HG03558 (cell line): Measurements from ENCODE around the gene TMEM94.
"Not testable (repeated sequence)": the region's sequence is repeated elsewhere in the genome, so short reads cannot be mapped to it uniquely, and the experiment has no call there.

Experiments
- ATAC-seq: cut with Tn5 transposase; IDR thresholded peaks from one replicate; pipeline ENCODE4 v1.9.1; 2021; ENCODE audit warnings: moderate number of reproducible peaks; ENCODE audit not compliant: unreplicated experiment; ENCODE audit errors: extremely low read depth

Gene TMEM94

DNA sequence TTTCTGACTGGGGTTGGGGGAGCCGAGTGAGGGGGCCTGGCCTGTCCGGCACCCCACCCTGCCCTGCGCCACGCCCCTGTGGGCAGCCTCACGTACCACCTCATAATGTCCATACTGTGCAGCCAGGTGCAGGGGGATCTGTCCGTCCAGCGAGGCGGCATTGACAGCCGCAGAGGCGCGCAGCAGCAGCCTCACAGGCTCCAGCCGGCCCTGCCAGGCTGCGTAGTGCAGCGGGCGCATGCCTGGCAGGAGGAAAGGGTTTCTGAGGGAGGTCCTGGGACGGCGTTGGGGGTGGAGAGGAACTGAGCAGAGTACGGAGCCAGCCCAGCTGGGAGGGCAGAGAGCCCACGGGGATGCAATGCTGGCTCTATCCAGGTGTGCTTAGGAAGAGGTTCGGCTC lies 50.5 kb downstream of the TMEM94 start:
- ATAC-seq: no peak

DNA sequence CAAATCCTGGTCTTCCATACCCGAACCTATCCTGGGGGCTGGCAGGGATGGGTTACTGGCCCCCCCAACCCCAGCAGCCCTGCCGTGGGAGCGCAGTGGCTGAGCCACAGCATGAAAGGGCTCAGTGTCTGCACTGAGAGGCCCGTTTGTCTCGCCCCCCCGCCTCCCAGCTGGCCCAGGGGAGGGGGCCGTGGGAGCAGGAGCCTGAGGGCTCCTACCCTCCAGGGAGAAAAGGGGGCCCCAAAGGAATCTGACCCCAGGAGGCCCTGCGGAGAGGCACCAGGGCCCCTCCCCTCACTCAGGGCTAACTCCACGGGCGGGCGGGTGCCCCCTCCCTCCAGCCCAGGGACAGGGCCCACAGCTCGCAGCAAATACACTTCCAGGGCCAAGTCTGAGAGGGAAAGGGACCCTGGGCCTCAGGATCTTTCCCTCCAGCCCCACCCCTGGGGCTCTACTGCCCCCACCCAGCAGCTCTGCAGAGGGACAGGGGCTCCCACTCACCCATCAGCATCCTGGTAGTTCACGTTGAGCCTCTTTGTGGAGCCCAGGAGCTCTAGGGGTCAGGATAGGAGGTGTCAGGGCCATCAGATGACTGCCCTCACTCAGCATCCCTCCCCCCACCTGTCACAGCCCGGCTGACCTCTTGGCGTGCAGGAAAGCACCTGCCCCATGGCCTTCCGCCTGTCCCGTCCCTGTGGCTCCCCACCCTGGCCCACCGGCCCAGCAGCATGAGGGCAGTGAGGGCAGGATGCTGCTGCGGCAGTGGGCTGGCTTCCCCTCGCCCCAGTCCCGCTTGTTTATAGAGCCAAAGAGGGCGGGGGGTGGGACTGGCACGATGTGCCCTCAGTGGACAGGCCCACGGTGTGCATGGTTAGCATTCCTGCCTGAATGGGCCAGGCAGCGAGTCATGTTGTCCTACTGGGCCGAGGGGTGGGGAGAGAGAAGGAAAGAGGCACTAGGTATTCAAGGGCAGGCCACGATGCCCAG lies 51.6 kb downstream of the TMEM94 start:
- no peak for ATAC-seq

DNA sequence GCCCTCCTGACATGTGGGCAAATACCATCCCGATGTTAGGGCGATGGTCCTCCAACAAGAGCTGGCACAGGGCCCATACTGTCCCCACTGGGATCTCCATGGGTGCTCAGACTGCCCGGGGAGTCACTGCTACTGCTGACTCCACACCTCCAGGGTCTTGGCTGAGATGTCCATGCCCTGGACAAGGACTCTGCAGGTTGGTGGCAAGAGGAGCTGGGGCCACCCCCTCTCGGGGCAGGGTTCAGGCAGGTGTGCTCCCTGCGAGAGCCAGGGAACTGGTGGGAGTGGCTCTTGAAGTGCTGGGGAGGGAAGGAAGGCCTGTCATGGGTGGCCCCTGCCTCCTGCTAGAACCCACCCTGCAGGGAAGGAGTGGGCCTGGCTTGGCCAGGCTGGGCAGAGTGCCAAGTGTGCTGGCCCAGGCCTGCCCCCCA lies 52.5 kb downstream of the TMEM94 start:
- no peak for ATAC-seq

DNA sequence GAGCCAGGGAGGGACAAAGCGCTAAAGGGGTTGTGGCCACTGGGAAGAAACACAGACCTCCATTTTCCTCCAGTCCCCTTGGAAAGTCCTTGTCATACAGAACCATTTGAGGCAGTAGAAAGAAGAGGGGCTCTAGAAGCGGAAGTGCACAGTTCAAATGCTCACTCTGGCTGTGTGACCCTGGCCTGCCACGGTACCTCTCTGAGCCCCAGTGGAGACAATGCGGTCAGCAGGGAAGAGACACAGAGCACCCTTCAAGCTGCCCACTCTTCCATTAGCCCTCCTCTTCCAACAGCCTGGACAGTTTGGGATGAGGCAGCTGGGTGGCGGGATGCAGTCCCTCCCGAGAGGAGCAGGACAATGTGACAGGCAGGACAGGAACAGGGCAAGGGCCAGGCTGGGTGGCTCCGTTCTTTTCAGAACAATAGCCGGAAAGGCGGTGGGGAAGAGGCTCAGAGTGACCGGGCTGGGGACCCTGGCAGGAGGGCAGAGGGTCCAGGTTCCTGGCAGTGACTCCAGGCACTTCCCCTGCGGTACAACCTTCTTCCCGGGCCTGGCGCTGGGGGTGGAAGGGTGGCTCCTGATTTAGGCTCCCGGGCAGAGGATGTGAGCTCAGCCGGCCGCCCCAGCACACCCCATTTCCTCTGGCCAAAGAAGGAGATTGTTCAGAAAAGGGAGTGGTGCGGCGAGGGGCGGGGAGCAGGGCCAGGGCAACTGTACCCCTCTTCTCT lies 53.3 kb downstream of the TMEM94 start:
- ATAC-seq: no peak

DNA sequence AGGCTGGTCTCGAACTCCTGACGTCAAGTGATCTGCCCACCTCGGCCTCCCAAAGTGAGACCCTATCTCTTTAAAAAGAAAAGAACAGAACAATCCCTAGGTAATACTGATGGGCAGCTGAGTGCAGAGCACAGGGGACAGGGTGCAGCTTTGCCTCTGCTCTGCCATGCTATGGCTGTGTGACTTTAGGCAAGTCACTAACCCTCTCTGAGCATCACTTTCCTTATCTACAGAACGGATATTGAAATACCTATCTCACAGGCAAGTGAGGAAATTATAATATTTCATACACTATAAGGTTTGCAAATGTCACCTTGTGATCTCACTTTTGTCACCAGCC lies 54.8 kb downstream of the TMEM94 start:
- ATAC-seq: no peak

DNA sequence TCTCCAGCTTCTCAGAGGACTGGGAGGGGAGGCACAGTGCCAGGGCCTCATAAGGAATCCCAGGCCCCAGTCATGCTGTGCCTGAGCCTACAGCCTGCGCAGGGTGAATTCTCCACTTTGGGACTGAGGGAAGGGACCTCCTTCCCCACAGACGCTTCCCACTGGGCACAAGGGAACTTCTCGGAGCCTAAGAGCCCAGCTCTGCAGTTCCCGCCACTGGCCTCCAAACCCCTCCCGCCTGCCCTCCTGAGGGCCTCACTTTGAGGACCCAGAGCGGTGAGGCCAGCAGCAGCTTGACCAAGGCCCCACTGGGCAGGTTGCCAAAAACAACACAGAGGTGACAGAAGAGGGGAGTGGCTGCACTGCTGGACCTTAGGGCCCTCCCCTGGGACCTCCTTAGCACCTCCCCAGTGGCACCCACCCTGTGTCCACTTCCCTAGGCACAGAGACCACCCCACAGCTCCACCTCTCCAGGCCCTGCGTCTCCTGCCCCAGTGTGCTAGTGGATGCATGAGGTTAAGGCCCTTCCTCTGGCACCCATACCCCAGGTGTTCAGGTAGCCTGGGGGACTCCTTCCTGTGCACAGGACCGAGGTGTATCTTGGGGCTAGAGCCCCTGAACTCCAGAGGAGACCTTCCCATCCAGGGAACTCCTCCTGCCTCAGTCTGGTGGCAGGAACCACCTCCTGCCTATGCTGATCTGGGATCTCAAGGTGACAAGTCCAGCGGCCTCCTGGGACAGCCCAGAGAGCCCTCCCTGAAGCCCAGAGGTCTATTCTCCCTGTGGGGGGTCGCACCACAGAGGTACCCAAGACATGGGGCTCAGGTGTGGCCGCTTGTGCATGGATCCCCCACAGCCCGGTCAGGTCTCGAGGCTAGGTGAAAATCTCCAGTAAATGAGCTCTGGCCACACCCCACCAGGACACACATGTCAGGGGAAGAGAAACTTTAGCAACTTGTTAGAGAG lies 55.5 kb downstream of the TMEM94 start:
- no peak for ATAC-seq

DNA sequence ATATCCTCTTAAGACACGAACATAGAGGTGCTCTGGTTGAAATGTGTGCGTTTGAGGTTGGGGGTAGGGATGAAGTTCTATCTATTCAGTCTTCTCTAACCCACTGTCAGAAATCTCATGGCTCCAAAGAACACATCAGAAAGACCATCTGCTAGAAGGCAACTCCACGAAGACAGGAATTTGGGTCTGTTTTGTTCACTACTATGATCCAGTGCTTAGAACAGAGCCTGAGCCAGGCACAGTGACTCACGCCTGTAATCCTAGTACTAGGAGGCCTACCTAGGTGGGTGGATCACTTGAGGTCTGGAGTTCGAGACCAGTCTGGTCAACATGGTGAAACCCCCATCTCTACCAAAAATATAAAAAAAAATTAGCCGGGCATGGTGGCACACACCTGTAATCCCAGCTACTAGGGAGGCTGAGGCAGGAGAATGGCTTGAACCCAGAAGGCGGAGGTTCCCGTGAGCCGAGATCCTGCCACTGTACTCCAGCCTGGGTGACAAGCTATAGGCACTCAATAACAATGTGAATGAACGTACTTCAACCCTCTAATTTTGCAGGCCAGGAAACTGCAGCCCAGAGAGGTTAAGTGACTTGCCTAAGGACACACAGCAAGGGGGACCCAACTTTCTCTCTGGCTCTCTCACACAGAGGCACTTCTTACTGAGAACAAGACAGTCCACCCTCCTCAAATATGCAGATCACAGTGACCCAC lies 56.6 kb downstream of the TMEM94 start:
- ATAC-seq: no peak

DNA sequence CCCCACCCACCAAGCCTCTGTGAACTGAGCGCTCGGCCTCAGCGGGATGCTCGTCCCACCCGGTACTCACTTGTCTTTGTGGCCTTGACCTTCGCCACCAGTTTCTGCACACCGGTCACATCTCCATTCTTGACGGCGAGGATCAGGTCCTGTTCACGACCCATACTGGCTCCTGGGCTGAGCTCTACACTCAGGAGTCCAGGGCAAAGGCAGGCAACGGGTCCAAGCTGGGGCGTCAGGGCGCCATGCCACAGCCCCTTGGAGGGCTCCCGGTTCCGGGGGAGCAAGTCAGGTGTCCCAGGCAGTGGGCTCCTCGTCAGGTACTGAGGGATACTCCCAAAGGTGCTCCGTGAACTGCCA lies 57.2 kb downstream of the TMEM94 start:
- no peak for ATAC-seq

DNA sequence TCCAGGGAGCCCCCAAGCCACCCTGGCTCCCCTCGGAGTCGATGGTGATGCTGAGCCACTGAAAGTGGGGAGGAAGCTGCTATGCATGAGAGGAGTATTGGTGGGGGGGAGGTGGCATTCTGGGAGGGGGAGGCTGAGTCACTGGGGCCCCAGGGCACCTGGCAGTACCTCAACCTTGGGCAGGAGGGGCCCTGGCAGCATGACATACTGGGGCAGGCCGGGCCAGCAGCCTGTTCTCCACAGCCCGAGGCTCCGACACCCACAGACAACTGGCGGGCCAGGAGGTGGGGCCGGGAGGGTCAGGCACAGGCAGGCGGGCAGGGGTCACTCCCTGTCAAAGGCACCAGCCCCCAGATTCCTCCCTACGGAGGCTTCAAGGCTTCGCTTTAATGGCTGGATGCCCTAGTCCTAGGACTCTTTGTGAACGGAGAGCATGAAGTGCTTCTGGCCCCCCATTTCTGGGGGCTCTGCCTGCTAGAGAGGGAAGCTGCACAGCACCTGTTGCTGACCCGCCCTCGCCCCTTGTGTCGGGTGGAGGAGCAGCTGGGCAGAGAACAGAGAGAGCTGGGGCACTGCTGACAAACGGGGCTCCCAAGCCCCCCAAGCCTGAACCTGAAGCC lies 58.0 kb downstream of the TMEM94 start:
- ATAC-seq: no peak

DNA sequence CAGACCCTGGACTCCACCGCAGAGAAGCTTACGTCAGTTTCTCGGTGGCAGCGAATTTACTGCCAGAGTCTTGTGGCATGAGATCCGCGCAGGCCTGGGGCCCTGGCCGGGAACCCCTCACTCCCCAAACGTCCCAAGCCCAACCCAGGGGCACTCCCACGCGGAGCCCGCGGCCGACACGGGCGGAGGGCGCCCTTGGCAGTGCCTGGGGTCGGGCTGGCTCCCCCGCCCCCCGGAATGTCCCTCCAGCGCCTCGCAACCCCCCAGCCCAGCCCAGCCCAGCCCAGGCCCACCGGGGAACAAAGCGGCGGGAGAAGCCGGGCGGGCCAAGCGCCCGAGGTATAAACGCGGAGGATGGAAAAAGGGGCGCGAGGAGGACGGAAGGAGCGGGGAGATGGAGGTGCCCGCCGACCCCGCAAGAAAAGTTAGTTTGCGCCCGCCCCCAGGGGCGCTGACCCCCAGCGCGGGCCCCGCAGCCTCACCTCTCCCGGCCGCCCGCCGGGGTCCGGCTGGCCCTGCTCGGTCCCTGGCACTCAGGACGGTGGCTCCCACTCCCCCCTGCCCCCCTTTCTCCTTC lies 58.6 kb downstream of the TMEM94 start:
- ATAC-seq: no peak

DNA sequence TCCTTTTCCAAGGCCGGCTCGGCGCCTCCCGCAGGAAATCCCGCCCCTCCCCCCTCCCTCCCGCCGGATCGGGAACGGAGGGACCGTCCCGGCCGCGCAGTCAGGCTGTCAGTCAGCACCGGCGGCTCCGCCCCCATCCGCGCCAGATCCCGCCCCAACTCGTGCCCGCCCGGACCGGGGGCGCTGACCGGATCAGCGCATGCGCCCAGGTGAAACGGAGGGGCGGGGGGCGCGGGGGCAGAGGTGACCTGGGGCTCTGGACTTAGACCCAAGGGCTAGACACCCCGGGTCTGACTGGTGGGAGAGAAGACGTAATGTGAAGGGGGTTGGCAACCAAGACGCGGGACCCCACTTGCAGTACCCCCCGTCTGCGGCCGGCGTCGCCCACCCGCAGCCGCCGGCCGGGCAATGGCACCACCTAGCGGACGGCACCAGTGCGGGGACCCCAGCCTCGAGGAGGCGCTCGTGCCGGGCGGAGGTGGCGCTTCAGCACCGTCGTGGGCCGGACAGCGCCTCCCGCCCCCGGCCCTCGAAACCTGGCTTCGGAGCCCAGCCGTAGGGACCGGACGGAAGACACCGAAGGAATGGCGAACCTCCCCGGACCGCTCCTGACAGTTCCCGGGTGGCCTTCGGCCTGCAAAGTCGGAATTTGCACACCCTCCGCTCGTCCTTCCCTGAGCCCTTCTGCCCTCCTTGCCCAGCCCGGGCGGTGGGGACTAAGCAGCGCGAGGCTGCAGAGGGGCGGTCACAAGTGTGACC lies 59.2 kb downstream of the TMEM94 start, which contains the start of gene CASKIN2:
Gene CASKIN2 (minus strand): TSS at position 42 of the 759 bp plus-strand sequence. CDS start 1,733 bp downstream, outside the sequence.
- no peak for ATAC-seq

DNA sequence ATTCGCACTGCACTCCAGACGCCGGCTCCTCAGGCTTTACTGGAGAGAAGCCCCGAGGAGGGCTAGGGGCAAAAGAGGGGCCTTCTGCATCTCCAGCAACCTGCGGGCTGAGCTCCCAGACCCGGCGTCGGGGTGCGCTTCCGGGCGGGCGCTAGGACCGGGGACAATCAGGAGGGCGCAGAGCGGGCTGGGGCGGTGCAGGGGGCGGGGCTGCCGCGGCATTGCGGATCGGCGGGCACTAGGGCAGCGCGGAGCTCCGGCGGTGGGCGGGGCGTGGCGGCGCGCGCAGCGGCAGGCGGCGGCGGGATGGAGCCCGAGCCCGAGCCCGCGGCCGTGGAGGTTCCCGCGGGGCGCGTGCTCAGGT lies 59.8 kb downstream of the TMEM94 start, which contains the start of gene TSEN54:
Gene TSEN54 (plus strand): TSS at position 274 of the 364 bp plus-strand sequence. CDS start 33 bp downstream, at position 307.
- ATAC-seq: no peak

DNA sequence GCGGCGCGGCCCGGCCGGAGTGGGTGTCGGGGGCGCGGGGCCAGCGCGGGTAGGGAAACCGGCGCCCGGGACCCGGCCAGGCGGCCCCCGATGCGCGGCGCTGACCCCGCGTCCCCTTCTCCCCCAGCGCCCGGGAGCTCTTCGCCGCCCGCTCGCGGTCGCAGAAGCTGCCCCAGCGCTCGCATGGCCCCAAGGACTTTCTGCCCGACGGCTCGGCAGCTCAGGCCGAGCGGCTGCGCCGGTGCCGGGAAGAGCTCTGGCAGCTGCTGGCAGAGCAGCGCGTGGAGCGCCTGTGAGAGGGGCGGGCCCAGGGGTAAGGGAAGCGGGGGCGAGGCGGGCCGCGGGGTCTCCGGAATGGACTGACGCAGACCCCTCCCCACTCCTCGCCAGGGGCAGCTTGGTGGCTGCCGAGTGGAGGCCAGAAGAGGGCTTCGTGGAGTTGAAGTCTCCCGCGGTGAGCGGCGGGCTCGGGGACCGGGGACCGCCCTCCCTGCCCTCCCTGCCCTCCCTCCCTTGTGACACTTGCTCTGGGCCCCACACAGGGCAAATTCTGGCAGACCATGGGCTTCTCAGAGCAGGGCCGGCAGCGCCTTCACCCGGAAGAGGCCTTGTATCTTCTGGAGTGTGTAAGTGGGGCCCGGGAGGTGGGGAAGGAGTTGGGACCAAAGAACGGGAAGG lies 60.3 kb downstream of the TMEM94 start:
- ATAC-seq: no peak

DNA sequence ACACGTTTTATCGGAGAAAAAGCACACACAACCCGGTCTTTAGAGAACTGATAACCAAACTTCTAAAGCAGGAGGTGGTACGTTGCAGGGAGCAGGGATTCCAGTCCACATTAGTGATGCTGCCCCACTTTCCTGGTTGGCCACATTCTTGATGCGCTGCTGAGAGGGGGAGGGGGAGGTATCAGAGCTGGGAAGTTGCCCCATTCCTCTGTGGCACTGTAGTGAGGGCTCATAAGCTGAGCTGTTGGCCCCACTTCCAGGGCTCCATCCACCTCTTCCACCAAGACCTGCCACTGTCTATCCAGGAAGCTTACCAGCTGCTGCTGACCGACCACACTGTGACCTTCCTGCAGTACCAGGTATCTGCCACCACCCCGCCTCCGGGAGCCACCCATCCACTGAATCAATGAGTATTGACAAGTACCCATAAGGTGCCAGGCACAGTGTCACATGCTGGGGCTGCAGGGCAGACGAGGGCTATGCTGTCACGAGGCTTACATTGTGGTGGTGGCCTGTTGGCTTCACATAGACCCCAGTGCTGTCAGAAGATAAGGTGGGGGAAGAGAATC lies 60.9 kb downstream of the TMEM94 start:
- ATAC-seq: no peak

DNA sequence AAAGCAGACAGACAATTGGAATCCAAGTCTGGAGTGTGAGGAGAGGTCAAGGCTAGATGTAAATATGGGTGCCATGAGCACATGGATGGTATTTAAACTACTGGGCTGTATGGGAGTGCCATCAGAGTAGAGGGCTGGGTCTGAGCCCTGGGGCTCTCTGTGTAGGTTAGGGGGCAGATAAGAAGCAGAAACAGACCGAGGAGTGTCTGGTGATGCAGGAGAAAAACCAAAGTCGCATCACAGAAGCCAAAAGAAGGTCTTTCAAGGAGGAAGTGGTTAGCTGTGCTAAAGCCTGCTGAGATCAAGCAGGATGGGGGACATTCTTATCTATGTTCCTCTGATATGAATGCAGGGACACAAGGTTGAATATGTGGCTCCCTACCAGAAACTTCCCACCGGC lies 61.8 kb downstream of the TMEM94 start:
- no peak for ATAC-seq

DNA sequence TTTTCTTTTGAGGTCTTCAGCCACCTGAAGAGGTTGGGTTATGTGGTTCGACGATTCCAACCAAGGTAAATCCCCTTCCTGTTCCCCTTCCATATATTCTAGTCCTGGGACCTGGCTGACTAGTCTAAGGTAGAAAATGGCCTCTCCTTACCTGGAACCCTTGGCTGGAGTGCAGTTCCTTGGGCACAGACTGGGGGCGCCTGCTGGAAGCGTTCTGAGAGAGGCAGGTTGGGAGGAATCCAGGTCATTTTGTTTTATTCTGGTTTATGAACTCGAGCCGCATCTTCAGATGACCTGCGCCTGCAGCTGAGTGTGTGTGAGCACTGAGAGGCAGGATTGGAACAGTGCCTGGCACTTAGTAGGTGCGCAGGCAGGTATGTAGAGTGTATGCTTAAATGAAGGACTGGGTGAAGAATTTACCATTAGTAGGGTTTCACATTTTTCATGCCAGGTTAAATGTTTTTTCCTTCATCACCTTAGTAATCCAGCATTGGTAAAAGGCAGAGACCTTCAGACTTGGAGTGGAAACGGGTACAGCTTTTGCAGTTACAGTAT lies 62.6 kb downstream of the TMEM94 start:
- no peak for ATAC-seq

DNA sequence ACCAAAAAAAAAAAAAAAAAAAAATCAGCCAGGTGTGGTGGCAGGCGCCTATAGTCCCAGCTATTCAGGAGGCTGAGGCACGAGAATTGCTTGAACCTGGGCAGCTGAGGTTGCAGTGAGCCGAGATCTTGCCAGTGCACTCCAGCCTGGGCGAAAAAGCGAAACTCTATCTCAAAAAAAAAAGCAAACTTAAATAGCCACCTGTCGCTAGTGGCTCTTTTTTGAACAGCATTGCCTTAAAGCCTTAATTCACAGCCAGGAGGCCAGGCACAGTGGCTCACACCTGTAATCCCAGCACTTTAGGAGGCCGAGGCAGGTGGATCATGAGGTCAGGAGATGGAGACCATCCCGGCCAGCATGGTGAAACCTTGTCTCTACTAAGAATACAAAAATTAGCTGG lies 64.0 kb downstream of the TMEM94 start:
- not testable (repeated sequence) for ATAC-seq
